ENCODE results near the gene KRT80.

GRCh38 chr12:52169886-52170285, 21.9 kb downstream of the KRT80 start:
- TF ChIP-seq CTCF (IDR thresholded peaks at IDR 0.05 in 8 of 11, conservative IDR thresholded peaks at IDR 0.05 in 3 of 11) (no peak), POLR2AphosphoS5 (IDR thresholded peaks at IDR 0.05) (peak in 1 of 3 donors; percentile 45)

Measured in spleen (tissue), 7 donors.